Neural cell (in vitro differentiated cells): ENCODE measurements around the gene UBE4A. TPM values are rescaled to one million over a fixed set of nuclear protein-coding genes. Genes with fewer than 3 reads are reported as not detected.

Source experiments
- H2AFZ ChIP-seq: fragments of 200-600, 300-800 bp; sonication (generic), shearing (Covaris generic); 2 replicates; pipeline ENCODE4 v1.6.0; 2014; ENCODE audit warnings: low read depth, mild to moderate bottlenecking, antibody characterized with exemption, low read length, moderate library complexity
- H3F3A ChIP-seq: fragments of 200-600 bp; shearing (Covaris generic); 2 replicates; pipeline ENCODE4 v1.6.1; 2016; ENCODE audit warnings: mild to moderate bottlenecking, moderate library complexity, mixed read lengths, antibody characterized with exemption, low read length; ENCODE audit not compliant: insufficient read depth, poor library complexity, severe bottlenecking
- H3K27ac ChIP-seq: fragments of 200-600, 300-800 bp; sonication (generic), shearing (Covaris generic); 2 replicates; pipeline ENCODE4 v1.5.1; 2014; ENCODE audit warnings: mild to moderate bottlenecking, low read length, moderate library complexity
- H3K27me3 ChIP-seq: fragments of 300-800, 200-600 bp; sonication (generic), shearing (Covaris generic); 2 replicates; pipeline ENCODE4 v1.6.0; 2014; ENCODE audit warnings: mild to moderate bottlenecking, low read depth, low read length, moderate library complexity; ENCODE audit not compliant: insufficient read depth
- H3K36me3 ChIP-seq: fragments of 300-800, 200-600 bp; sonication (generic), shearing (Covaris generic); 2 replicates; pipeline ENCODE4 v1.5.1; 2014; ENCODE audit warnings: mild to moderate bottlenecking, antibody characterized with exemption, low read length, moderate library complexity; ENCODE audit not compliant: insufficient read depth
- H3K4me2 ChIP-seq: fragments of 300-800, 200-600 bp; sonication (generic), shearing (Covaris generic); 2 replicates; pipeline ENCODE4 v1.6.0; 2014; ENCODE audit warnings: mild to moderate bottlenecking, low read length
- H3K4me3 ChIP-seq: fragments of 300-800, 200-600 bp; sonication (generic), shearing (Covaris generic); 2 replicates; pipeline ENCODE4 v1.5.1; 2014; ENCODE audit warnings: mild to moderate bottlenecking, low read length, moderate library complexity
- H3K79me2 ChIP-seq: fragments of 200-600 bp; shearing (Covaris generic); replicated peaks from 2 replicates; pipeline ENCODE4 v1.6.0; 2014; ENCODE audit warnings: mild to moderate bottlenecking, low read length, moderate library complexity; ENCODE audit not compliant: insufficient read depth
- H3K9ac ChIP-seq: fragments of 300-800, 200-600 bp; sonication (generic), shearing (Covaris generic); 2 replicates; pipeline ENCODE4 v1.6.1; 2016; ENCODE audit warnings: mild to moderate bottlenecking, low read length, mixed read lengths
- H3K9me2 ChIP-seq: fragments of 200-600 bp; shearing (Covaris generic); 2 replicates; pipeline ENCODE4 v1.6.1; 2016; ENCODE audit warnings: mild to moderate bottlenecking, low read length, mixed read lengths; ENCODE audit not compliant: insufficient read depth
- H3K9me3 ChIP-seq: fragments of 200-600, 300-800 bp; sonication (generic), shearing (Covaris generic); 2 replicates; pipeline ENCODE4 v1.6.1; 2016; ENCODE audit warnings: mild to moderate bottlenecking, mixed run types, low read length, moderate library complexity, mixed read lengths
- H4K20me1 ChIP-seq: fragments of 200-600 bp; shearing (Covaris generic); 2 replicates; pipeline ENCODE4 v1.6.1; 2016; ENCODE audit warnings: mild to moderate bottlenecking, mixed run types; ENCODE audit not compliant: insufficient read depth
- CTCF ChIP-seq: fragments of 450-650 bp; IDR thresholded peaks from 2 replicates; pipeline ENCODE4 v1.5.1; 2014; ENCODE audit warnings: antibody characterized with exemption, mild to moderate bottlenecking, moderate library complexity; ENCODE audit not compliant: poor library complexity, severe bottlenecking
- EP300 ChIP-seq: fragments of 450-650 bp; conservative IDR thresholded peaks from 2 replicates; pipeline ENCODE4 v1.6.1; 2014; ENCODE audit warnings: antibody characterized with exemption, mild to moderate bottlenecking, moderate library complexity; ENCODE audit not compliant: poor library complexity, severe bottlenecking
- EZH2 ChIP-seq: fragments of 200-600, 300-800 bp; shearing (Covaris generic), sonication (generic); IDR thresholded peaks from 2 replicates; pipeline ENCODE4 v1.6.1; 2014; ENCODE audit warnings: antibody characterized with exemption, low read length, borderline replicate concordance, mild to moderate bottlenecking; ENCODE audit not compliant: insufficient read depth, poor library complexity, severe bottlenecking
- MXI1 ChIP-seq: fragments of 450-650 bp; conservative IDR thresholded peaks from 2 replicates; pipeline ENCODE4 v1.6.1; 2014; ENCODE audit warnings: antibody characterized with exemption, mild to moderate bottlenecking; ENCODE audit not compliant: poor library complexity, severe bottlenecking
- POLR2AphosphoS5 ChIP-seq: IDR thresholded peaks from 2 replicates; pipeline ENCODE4 v1.6.1; 2012
- RAD21 ChIP-seq: fragments of 450-650 bp; conservative IDR thresholded peaks from 2 replicates; pipeline ENCODE4 v1.6.1; 2014; ENCODE audit warnings: antibody characterized with exemption, mild to moderate bottlenecking, moderate library complexity
- REST ChIP-seq: IDR thresholded peaks from 2 replicates; pipeline ENCODE4 v1.6.1; 2012; ENCODE audit warnings: borderline replicate concordance
- SMC3 ChIP-seq: fragments of 450-650 bp; conservative IDR thresholded peaks from 2 replicates; pipeline ENCODE4 v1.6.1; 2014; ENCODE audit warnings: antibody characterized with exemption, mild to moderate bottlenecking, moderate library complexity; ENCODE audit not compliant: poor library complexity
- TAF1 ChIP-seq: IDR thresholded peaks from 2 replicates; pipeline ENCODE4 v1.6.1; 2012; ENCODE audit warnings: low read depth
- polyA plus RNA-seq: library from polyadenylated mRNA; depleted of rRNA; stranded (reverse); fragments of >200 nt; gene quantifications from 2 replicates; pipeline ENCODE4 v1.2.3, GENCODE V29; 2014

The UBE4A gene
- polyA plus RNA-seq, 1 donor from 2014 or later: 36.9 TPM

DNA sequence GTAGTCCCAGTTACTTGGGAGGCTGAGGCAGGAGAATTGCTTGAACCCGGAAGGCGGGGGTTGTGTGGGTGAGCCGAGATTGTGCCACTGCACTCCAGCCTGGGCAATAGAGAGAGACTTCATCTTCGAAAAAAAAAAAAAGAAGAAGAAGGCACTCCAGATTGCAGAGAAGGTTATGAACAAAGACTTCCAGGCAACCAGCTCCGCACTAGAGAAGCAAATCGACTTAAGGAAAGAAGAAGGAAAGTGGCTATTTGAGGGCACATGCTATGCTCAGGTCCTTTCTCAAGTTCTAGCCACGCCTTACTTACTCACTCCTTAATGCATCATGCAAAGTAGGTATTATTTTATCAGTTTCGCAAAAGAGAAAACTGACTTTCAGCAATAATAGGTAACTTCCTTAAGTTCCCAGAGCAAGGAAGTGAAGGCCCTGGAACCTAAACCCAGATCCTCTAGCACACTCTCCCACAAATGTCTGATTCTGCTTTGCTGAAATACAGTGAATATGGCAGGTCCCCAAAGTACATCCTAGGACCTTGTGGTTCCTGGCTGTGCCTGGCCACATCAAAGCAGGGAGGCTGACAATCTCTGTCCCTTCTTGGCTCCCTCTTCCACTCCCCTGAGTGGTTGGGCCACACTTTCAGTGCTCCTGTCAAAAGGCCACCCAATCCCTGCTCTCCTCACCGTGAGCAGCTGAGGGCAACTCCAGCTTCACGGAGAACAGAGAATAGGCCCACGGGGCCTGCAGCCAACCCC, 40.6 kb upstream of the UBE4A start:
- Histone ChIP-seq H2AFZ (no peak overlapping the region), H3K27me3 (no peaks in the 10 kb centered on the region), H3K4me3 (no peak overlapping the region), H3K9me2 (no peaks in the 10 kb centered on the region), H3K4me2 (no peak overlapping the region), H3K36me3 (no peaks in the 10 kb centered on the region), H3K27ac (no peak overlapping the region), H4K20me1 (no peaks in the 10 kb centered on the region), H3K9me3 (no peaks in the 10 kb centered on the region), H3K9ac (no peak overlapping the region), H3F3A (no peaks in the 10 kb centered on the region), H3K79me2 (no peaks in the 10 kb centered on the region)
- TF ChIP-seq EP300 (no peak), POLR2AphosphoS5 (no peak), REST (no peak), CTCF (no peak), TAF1 (no peak), MXI1 (no peak), EZH2 (no peak), SMC3 (no peak), RAD21 (no peak)

DNA sequence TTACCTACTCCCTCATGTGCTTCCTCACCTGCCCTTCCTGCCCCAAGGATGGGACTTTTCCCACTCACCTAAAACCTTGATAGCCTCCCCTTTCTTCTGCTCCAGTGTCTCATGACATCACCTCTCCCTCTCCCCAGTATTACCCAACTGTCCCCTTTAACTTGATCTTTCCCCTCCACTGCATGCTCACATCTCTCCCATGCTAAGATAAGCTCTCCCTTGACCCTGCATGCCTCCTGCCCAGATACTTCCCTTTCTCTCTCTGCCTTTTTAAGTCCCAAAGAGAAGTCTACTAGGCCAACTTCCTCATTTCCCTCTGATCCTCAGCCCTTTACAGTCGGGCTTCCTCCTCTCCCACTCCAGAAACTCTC, 40.1 kb upstream of the UBE4A start:
- Histone ChIP-seq H3K36me3 (no peaks in the 10 kb centered on the region), H3K9ac (no peak overlapping the region), H2AFZ (no peak overlapping the region), H3K27ac (no peak overlapping the region), H4K20me1 (no peaks in the 10 kb centered on the region), H3K79me2 (no peaks in the 10 kb centered on the region), H3K4me3 (no peak overlapping the region), H3K27me3 (no peaks in the 10 kb centered on the region), H3F3A (no peaks in the 10 kb centered on the region), H3K4me2 (no peak overlapping the region), H3K9me3 (no peaks in the 10 kb centered on the region), H3K9me2 (no peaks in the 10 kb centered on the region)
- no peak for TF ChIP-seq CTCF
- no peak for TF ChIP-seq MXI1
- TF ChIP-seq RAD21: no peak
- no peak for TF ChIP-seq EZH2
- no peak for TF ChIP-seq TAF1
- TF ChIP-seq SMC3: no peak
- no peak for TF ChIP-seq REST
- no peak for TF ChIP-seq EP300
- no peak for TF ChIP-seq POLR2AphosphoS5
